HG02852 (cell line): ENCODE results near the gene PRKAG3.

ENCODE experiments used
- ATAC-seq: cut with Tn5 transposase; IDR thresholded peaks from one replicate; pipeline ENCODE4 v1.9.1; 2021; ENCODE audit warnings: mild to moderate bottlenecking, moderate library complexity; ENCODE audit not compliant: unreplicated experiment

PRKAG3 gene

GRCh38 chr2:218815649-218816048 lies 16.0 kb downstream of the PRKAG3 start:
- no peak for ATAC-seq

DNA sequence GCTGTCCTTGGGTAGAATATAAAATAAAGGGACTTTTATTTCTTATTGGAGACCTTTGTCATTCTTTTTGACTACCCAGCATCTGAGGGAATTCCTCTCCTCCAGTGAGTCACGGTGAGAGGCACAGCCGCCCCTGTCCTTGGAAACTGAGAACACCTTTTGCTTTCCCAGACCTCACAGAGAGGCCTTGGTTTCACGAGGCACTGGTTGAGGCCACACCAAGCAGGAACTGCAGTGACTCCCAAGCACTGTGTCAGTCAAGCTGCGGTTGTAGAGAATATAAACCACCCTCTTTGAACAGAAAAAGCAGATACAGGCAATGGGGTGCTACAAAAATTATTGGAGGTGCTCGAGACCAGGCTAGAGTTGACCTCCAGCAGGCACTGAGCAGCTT lies 16.4 kb downstream of the PRKAG3 start:
- no peak for ATAC-seq

DNA sequence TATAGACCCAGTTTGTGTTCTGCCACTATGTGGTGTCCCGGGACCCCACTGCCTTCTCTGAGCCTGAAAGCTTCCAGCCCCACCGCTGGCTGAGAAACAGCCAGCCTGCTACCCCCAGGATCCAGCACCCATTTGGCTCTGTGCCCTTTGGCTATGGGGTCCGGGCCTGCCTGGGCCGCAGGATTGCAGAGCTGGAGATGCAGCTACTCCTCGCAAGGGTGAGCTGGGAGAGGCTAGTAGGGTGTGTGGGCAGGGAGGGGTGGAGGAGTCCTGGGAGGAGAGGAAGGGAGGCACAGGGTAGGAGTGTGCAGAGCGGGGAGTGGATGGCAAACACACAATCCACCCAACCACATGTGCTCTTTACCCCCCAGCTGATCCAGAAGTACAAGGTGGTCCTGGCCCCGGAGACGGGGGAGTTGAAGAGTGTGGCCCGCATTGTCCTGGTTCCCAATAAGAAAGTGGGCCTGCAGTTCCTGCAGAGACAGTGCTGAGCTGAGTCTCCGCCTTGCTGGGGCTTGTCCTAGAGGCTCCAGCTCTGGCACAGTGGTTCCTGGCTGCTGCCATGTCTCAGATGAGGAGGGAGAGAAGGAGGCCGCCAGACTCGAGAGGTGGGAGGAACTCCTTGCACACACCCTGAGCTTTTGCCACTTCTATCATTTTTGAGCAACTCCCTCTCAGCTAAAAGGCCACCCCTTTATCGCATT lies 16.9 kb downstream of the PRKAG3 start:
- no peak for ATAC-seq

DNA sequence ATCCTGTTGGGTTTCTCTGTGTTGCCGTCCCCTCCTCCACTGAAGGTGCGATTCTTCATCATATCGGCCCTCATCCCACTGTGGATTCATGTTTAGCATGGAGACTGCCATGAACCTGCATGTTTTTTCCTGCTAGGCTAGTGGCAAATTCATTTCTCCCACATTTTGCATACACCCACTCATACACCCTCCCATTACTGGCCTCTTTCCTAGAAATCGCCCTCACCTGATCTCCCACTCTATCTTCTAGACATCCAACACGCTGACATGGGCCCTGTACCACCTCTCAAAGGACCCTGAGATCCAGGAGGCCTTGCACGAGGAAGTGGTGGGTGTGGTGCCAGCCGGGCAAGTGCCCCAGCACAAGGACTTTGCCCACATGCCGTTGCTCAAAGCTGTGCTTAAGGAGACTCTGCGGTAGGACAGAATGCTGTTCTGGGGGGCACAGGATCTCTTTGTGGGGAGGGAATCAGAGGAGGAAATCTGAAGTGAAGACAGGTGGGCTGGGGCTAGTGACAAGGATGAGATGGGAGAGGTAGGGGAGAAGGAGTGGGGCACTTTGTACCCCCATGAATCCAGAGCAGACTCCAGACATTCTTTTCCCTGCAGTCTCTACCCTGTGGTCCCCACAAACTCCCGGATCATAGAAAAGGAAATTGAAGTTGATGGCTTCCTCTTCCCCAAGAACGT lies 17.7 kb downstream of the PRKAG3 start:
- ATAC-seq, result no peak

DNA sequence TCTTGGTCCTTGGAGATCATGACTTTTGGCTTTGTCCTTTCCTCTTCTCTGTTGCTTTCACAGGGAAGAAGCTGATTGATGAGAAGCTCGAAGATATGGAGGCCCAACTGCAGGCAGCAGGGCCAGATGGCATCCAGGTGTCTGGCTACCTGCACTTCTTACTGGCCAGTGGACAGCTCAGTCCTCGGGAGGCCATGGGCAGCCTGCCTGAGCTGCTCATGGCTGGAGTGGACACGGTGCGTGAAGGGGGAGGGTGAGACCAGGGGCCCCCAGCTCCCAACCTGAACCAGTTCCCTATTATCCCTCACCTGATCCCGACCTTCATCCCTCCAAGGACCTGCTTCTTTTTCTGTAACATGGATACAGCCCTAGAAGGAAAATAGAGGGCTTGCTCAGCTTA lies 18.7 kb downstream of the PRKAG3 start:
- ATAC-seq, result no peak

DNA sequence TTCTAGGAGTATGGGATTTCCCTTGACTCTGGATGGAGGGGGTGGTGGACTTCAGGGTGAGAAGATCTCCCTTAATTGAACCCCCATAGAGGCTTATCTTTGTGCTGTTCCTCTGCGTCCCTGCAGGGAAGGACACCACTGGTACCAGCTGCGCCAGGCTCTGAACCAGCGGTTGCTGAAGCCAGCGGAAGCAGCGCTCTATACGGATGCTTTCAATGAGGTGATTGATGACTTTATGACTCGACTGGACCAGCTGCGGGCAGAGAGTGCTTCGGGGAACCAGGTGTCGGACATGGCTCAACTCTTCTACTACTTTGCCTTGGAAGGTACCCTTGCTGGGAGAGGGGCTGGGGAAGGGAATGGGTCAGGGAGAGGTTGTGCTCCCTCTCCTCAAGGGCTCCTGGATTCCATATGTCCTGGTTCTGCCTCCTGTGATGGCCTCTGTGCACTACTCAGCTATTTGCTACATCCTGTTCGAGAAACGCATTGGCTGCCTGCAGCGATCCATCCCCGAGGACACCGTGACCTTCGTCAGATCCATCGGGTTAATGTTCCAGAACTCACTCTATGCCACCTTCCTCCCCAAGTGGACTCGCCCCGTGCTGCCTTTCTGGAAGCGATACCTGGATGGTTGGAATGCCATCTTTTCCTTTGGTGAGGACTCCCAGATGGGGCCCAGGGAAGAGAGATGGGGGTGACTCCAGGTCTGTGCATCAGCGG lies 19.3 kb downstream of the PRKAG3 start:
- no peak for ATAC-seq

GRCh38 chr2:218811382-218811781 lies 20.2 kb downstream of the PRKAG3 start:
- ATAC-seq, result no peak

GRCh38 chr2:218810256-218810655 lies 21.3 kb downstream of the PRKAG3 start:
- no peak for ATAC-seq

DNA sequence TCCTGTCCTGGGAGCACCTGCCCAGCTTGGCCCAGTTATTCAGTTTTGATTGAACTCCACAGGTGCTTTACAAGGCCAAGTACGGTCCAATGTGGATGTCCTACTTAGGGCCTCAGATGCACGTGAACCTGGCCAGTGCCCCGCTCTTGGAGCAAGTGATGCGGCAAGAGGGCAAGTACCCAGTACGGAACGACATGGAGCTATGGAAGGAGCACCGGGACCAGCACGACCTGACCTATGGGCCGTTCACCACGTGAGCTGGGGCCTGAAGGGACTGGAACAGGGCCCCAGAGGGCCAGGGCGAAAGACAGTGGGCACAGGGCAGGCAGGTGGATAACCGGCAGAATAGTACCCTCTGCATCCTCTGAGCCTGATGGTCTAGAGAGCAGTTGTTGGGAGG lies 22.1 kb downstream of the PRKAG3 start:
- no peak for ATAC-seq

DNA sequence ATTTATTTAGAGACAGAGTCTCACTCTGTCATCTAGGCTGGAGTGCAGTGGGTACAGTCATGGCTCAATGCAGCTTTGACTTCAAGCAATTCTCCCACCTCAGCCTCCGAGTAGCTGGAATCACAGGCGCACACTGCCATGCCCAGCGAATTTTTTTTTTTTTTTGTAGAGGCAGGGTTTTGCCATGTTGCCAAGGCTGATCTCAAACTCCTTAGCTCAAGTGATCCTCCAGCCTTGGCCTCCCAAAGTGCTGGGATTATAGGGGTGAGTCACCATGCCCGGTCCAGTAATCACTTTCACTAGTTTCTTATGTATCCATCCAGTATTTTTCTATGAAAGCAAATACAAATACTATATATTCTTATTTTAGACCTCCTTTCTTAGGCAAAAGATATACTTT lies 24.0 kb downstream of the PRKAG3 start:
- ATAC-seq, result no peak

DNA sequence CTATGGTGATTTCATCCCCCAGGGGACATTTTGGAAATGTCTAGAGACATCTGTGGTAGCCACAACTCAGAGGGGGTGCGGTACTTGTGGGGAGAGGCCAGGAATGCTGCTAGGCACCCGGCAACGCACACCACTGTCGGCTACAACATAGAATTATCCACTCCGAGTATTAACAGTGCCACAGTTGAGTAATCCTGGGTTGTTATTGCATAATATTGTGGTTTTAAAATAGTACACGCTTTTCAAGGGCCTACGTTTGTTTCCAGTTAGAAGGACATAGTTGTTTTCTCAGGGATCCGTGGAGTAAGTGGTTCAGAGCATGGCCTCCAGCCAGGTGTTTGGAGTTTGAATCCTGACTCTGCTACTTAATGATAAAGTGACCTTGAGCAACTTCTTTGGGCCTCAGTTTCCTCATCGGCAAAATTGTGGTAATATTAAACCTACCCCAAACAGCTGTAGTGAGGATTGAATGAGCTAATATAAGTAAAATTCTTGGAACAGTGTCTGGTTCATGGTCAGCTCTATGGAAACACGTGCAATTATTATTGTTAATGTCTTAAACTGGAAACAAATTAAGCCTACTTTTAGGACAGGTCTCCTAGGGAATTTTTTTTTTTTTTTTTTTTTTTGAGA lies 25.1 kb downstream of the PRKAG3 start:
- no peak for ATAC-seq

GRCh38 chr2:218805627-218806026 lies 26.0 kb downstream of the PRKAG3 start:
- ATAC-seq, result no peak

- no peak for ATAC-seq
Measured at GRCh38 chr2:218804817-218805216, 26.8 kb downstream of the PRKAG3 start.

- no peak for ATAC-seq
Measured at GRCh38 chr2:218802386-218802994, 29.1 kb downstream of the PRKAG3 start.

- no peak for ATAC-seq
Measured at GRCh38 chr2:218799990-218800389, 31.6 kb downstream of the PRKAG3 start.

GRCh38 chr2:218798767-218799504 lies 32.7 kb downstream of the PRKAG3 start:
- no peak for ATAC-seq

DNA sequence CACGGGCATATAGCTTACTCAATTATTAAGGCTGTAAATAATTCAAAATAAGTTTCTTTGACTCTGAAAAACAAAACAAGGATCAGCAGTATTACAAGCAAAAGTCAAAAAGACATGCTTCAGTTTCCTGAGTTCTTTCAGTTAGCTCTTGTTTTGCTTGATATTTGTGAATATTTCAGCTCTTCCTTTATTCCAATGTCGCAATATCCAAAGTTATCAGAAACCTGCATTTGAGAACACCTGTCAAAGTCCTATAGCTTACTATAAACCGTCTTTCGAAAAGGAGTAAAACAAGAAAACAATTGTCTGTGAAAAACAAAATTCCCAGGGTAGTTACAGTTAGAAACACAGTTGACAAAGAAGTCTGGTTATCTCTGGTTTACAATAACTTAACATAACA lies 34.9 kb downstream of the PRKAG3 start:
- ATAC-seq, result no peak

DNA sequence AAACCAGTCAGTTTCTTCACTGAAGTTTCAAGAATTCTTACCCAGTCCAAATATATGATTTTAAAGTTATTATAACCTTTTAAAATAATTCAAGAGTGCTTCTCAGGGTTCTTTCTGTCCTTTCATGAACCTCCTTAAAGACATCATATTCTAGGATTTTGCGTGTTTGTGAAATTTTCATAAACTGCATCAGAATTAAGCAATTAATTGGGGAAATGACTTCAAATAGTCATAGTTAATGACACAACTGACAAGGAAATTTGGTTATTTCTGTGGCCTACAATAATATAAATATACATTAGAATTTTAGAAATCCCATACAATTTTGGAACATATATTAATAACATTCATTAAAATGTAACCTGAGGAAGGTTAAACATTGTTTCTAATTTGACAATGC lies 39.2 kb downstream of the PRKAG3 start:
- ATAC-seq, result no peak

DNA sequence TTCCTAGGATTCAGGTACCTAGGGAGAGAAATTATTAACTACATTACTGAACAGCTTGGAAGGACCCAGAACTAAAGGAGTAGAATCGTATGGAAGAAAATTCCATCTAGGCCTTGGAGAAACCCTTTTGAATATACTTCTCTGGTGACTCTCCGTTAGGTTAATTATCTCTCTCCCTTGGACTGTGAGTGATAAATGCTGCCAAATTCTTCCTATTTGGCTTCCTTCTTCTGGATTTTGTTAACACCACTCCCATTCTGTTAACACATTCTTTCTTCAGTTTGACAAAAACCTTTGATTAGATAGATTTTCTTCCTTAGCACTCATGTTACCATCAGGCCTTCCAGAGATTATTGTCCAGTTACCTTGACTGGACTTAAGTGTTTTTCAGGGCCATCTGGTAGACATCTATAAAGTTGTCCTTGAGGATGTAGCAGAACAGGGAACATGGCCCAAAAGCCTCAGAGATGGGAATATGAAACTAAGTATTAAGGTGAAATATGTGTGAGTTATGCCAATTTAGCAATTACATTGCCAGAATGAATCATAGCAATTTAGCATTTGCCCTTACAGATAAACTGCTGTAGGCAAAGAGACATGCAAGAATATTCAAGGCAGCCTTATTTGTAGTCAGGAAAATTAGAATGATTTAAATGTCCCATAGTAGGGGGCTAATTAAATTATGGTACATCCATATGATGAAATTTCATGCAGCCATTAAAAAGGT lies 42.9 kb downstream of the PRKAG3 start:
- ATAC-seq, result no peak

DNA sequence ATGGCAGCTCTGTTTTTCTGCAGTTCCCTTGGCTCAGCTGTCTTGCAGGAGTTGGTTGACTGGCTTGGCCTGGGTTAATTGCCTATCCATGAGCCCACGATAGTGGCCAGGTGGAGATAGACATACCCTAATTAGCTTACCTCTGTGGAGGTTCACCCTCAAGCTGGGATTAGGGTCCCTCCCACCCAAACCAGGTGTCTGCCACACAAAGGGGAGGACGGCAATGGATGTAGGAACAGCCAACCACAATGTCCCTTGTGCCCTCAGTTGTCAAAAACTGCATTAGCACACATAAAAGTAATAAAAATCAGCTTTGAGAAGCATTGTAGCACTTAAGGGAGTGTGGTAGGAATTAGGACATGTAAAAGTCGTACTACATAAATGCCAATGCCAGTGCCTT lies 45.5 kb downstream of the PRKAG3 start:
- ATAC-seq, result no peak
